Caco-2 (cell line): Measurements from ENCODE around the gene PFKFB2. TPM values are rescaled to one million over a fixed set of nuclear protein-coding genes. Genes with fewer than 3 reads are reported as not detected.

Experiments
- BruUV-seq: library from RNA; stranded (reverse); fragments of 400-500 nt; replicated peaks from 2 replicates; lab custom pipeline; 2021; lab: Mats Ljungman, UMichigan
- CTCF ChIA-PET: fragments of 300-600 bp; sonication (Branson Sonifier 250); formaldehyde crosslinking; loops from one replicate; lab custom pipeline; 2022; ENCODE audit warnings: antibody characterized with exemption; lab: Charles Lee
- POLR2A ChIA-PET: fragments of 300-600 bp; sonication (Branson Sonifier 250); formaldehyde crosslinking; loops from one replicate; lab custom pipeline; 2022; ENCODE audit warnings: antibody characterized with exemption; lab: Charles Lee
- DNase-seq, 2 experiments: peaks; one replicate each; pipeline versions ENCODE4 v3.0.0 to v3.0.0-alpha.2; 2020 to 2022
- H3K27me3 ChIP-seq: replicated peaks from 2 replicates; pipeline ENCODE4 v1.6.0; 2011; ENCODE audit warnings: low read length; ENCODE audit not compliant: control insufficient read depth, insufficient read depth
- H3K36me3 ChIP-seq: 2 replicates; pipeline ENCODE4 v1.5.1; 2011; ENCODE audit warnings: low read length; ENCODE audit not compliant: control insufficient read depth, insufficient read depth
- H3K4me1 ChIP-seq: fragments of 250-450 bp; sonication (Bioruptor Pico); 2 replicates; pipeline ENCODE4 v1.5.1; 2020; ENCODE audit warnings: mild to moderate bottlenecking
- H3K4me3 ChIP-seq: 2 replicates; pipeline ENCODE4 v1.5.1; 2011; ENCODE audit warnings: low read depth, mild to moderate bottlenecking, control low read depth, low read length
- H3K9me3 ChIP-seq: fragments of 250-450 bp; sonication (Bioruptor Pico); 2 replicates; pipeline ENCODE4 v1.5.1; 2020; ENCODE audit warnings: mild to moderate bottlenecking, moderate library complexity
- H3K27ac Mint-ChIP-seq: one replicate; pipeline ENCODE4 v1.8.0; 2022; ENCODE audit warnings: mixed read lengths; ENCODE audit not compliant: unreplicated experiment
- H3K27me3 Mint-ChIP-seq: one replicate; pipeline ENCODE4 v1.8.0; 2022; ENCODE audit warnings: mixed read lengths; ENCODE audit not compliant: insufficient read depth, unreplicated experiment
- H3K36me3 Mint-ChIP-seq: one replicate; pipeline ENCODE4 v1.8.0; 2022; ENCODE audit warnings: mild to moderate bottlenecking, mixed read lengths; ENCODE audit not compliant: insufficient read depth, unreplicated experiment
- H3K4me1 Mint-ChIP-seq: one replicate; pipeline ENCODE4 v1.8.0; 2022; ENCODE audit warnings: low read depth, mixed read lengths; ENCODE audit not compliant: unreplicated experiment
- H3K4me3 Mint-ChIP-seq: one replicate; pipeline ENCODE4 v1.8.0; 2022; ENCODE audit warnings: mild to moderate bottlenecking, moderate library complexity, mixed read lengths; ENCODE audit not compliant: unreplicated experiment
- H3K9me3 Mint-ChIP-seq: one replicate; pipeline ENCODE4 v1.8.0; 2022; ENCODE audit warnings: mixed read lengths; ENCODE audit not compliant: unreplicated experiment
- intact Hi-C: fragments of 100-400 bp; cut with micrococcal nuclease; formaldehyde crosslinking; loops from one replicate; pipeline ENCODE4 v1.10.0; 2022; ENCODE audit not compliant: unreplicated experiment
- total RNA-seq: library from RNA; stranded (reverse); gene quantifications from 2 replicates; pipeline ENCODE4 v1.2.3, GENCODE V29; 2022
- TF ChIP-seq, protein P1 (sequence below), 2 experiments: fragments of 200-600 bp in 1 of 2; IDR thresholded peaks; 1 replicate in 1 of 2; 2 replicates in 1 of 2; pipeline versions ENCODE4 v1.5.1 to v1.8.0; 2011 to 2022; ENCODE audit warnings: antibody characterized with exemption in 1 of 2, control low read depth in 1 of 2, inconsistent platforms in 1 of 2, low read depth in 1 of 2, low read length in 1 of 2, mild to moderate bottlenecking in 1 of 2, moderate library complexity in 1 of 2; ENCODE audit not compliant: insufficient read depth in 1 of 2, severe bottlenecking in 1 of 2, unreplicated experiment in 1 of 2

The PFKFB2 gene
- total RNA-seq, 1 experiment from 2014 or later = 38.9 TPM

DNA sequence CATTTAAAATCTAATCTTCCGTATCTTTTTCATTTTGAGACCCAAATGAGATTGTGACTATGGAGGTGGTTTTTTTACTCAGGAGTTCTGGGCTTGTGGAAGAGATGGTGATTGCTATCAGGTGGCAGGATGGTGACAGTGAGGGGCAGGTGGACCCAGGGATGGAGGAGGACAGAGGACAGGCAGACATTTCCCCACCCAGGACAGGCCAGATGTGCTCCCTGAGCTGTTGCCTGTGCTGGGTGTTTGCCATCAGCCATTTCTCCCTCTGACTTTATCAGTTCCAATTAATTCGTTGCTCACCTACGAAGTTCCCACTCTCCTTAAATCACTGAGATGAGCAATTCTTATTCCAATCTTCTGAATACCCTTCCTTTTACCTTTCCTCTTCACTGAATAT lies 47.0 kb upstream of the PFKFB2 start:
- Histone ChIP-seq H3K9me3 (peaks cover 7% of the 10 kb centered on the region; the same call in 1 of the 2 replicates), H3K4me1 (peaks cover 76% of the 10 kb centered on the region), H3K4me3 (no peak overlapping the region), H3K36me3 (no peaks in the 10 kb centered on the region), H3K27me3 (no peaks in the 10 kb centered on the region)
- BruUV-seq = no TSS peak
- intact Hi-C loops = no loop called here
- Mint-ChIP-seq H3K36me3 (peaks cover 5% of the 10 kb centered on the region), H3K27ac (peak overlapping the region; percentile 97), H3K27me3 (no peaks in the 10 kb centered on the region), H3K4me3 (no peak overlapping the region), H3K4me1 (peaks cover 63% of the 10 kb centered on the region), H3K9me3 (peaks cover 9% of the 10 kb centered on the region)
- TF ChIP-seq, protein P1, sequence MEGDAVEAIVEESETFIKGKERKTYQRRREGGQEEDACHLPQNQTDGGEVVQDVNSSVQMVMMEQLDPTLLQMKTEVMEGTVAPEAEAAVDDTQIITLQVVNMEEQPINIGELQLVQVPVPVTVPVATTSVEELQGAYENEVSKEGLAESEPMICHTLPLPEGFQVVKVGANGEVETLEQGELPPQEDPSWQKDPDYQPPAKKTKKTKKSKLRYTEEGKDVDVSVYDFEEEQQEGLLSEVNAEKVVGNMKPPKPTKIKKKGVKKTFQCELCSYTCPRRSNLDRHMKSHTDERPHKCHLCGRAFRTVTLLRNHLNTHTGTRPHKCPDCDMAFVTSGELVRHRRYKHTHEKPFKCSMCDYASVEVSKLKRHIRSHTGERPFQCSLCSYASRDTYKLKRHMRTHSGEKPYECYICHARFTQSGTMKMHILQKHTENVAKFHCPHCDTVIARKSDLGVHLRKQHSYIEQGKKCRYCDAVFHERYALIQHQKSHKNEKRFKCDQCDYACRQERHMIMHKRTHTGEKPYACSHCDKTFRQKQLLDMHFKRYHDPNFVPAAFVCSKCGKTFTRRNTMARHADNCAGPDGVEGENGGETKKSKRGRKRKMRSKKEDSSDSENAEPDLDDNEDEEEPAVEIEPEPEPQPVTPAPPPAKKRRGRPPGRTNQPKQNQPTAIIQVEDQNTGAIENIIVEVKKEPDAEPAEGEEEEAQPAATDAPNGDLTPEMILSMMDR (IDR thresholded peaks at IDR 0.05; ENCODE audit: insufficient read depth in 1 of 2, low read depth in 1 of 2, low read length in 1 of 2, severe bottlenecking in 1 of 2, unreplicated experiment in 1 of 2) = no peak
- ChIA-PET CTCF (interaction anchor here (0.8 kb wide), 2 partner anchors 19 to 96 kb away, joined by 3 read pairs; no protein-coding TSS in a partner anchor), POLR2A (interaction anchor here (1.2 to 1.6 kb wide), 2 partner anchors 19 to 47 kb away, joined by 4 to 5 read pairs; partner anchors contain the start of gene PFKFB2)
- no peak for DNase-seq

DNA sequence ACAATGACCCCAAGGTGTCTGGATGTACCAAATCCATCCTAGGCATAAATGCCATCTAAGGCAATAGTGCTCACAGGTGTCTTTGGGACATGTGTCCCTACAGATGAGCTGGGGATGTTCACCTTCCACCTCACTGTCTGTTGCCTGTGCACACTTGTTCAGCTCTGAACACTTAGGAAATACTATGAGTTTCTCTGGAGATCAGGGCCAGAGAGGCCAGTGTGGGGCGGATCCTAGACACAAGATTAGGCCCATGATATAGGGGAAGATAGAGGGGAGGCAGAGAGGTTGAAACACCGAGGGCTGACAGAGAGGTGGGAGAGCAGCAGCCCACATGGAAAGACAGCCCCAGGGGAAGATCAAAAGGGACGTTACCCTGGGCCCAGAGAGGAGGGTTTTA lies 46.2 kb upstream of the PFKFB2 start:
- H3K36me3 ChIP-seq = no peaks in the 10 kb centered on the region
- H3K36me3 Mint-ChIP-seq = peaks cover 5% of the 10 kb centered on the region
- peak overlapping the region; percentile 31 for H3K4me3 Mint-ChIP-seq
- peaks cover 55% of the 10 kb centered on the region for H3K4me1 Mint-ChIP-seq
- H3K4me3 ChIP-seq = no peak overlapping the region
- peaks cover 7% of the 10 kb centered on the region; the same call in 1 of the 2 replicates for H3K9me3 ChIP-seq
- CTCF ChIA-PET = interaction anchor here (1.1 kb wide), 1 partner anchor 25 kb away, joined by 4 read pairs; no protein-coding TSS in a partner anchor
- DNase-seq = no peak
- intact Hi-C loops = loop anchor here (1.0 kb wide), 4 partner anchors 13 to 46 kb away; partner anchors contain the start of gene PFKFB2
- peaks cover 9% of the 10 kb centered on the region for H3K9me3 Mint-ChIP-seq
- BruUV-seq = TSS peak; percentile 87
- peak overlapping the region; percentile 97 for H3K27ac Mint-ChIP-seq
- peaks cover 76% of the 10 kb centered on the region for H3K4me1 ChIP-seq
- H3K27me3 ChIP-seq = no peaks in the 10 kb centered on the region
- POLR2A ChIA-PET = interaction anchor here (1.0 to 1.6 kb wide), 3 partner anchors 18 to 46 kb away, joined by 4 to 7 read pairs (median 5); partner anchors contain the start of genes C1orf116 and PFKFB2
- TF ChIP-seq, protein P1 (IDR thresholded peaks at IDR 0.05; ENCODE audit: insufficient read depth in 1 of 2, low read depth in 1 of 2, low read length in 1 of 2, severe bottlenecking in 1 of 2, unreplicated experiment in 1 of 2) = no peak
- no peaks in the 10 kb centered on the region for H3K27me3 Mint-ChIP-seq

DNA sequence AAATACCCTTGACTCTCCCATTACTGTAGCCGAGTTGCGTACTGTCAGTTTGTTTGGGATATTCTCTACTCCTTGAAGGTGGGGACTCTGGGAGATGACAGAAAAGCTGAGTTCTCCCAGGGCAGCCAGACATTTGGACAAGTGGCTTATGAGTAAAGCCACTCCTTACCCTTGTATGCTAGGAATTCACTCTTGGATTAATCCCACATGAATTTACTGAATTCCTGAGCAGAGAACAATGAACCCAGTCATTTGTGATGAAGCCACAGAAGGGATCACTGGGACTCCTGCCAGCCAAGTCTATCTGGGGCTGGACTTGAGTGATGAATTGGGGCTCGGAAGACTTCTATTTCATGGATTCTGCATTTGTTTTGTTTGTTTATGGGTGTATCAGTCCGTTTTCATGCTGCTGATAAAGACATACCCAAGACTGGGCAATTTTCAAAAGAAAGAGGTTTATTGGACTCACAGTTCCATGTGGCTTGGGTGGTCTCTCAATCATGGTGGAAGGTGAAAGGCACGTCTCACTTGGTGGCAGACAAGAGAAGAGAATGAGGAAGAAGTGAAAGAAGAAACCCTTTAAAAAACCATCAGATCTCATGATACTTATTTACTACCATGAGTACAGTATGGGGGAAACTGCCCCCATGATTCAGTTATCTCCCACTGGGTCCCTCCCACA lies 45.6 kb upstream of the PFKFB2 start:
- Mint-ChIP-seq H3K27me3 (no peaks in the 10 kb centered on the region), H3K4me3 (peak overlapping the region; percentile 31), H3K27ac (peak overlapping the region; percentile 97), H3K4me1 (peaks cover 49% of the 10 kb centered on the region), H3K9me3 (peaks cover 9% of the 10 kb centered on the region), H3K36me3 (peaks cover 5% of the 10 kb centered on the region)
- intact Hi-C loops = loop anchor here (1.0 kb wide), 4 partner anchors 13 to 46 kb away; partner anchors contain the start of gene PFKFB2
- peak; percentile 76 to 81 for DNase-seq
- Histone ChIP-seq H3K4me3 (no peak overlapping the region), H3K36me3 (no peaks in the 10 kb centered on the region), H3K27me3 (no peaks in the 10 kb centered on the region), H3K4me1 (peaks cover 72% of the 10 kb centered on the region), H3K9me3 (peaks cover 7% of the 10 kb centered on the region; the same call in 1 of the 2 replicates)
- ChIA-PET CTCF (interaction anchor here (1.1 kb wide), 1 partner anchor 25 kb away, joined by 4 read pairs; no protein-coding TSS in a partner anchor), POLR2A (interaction anchor here (1.0 to 1.6 kb wide), 3 partner anchors 17 to 46 kb away, joined by 4 to 7 read pairs (median 5); partner anchors contain the start of genes C1orf116 and PFKFB2)
- BruUV-seq = TSS peak; percentile 93
- TF ChIP-seq, protein P1 (IDR thresholded peaks at IDR 0.05; ENCODE audit: insufficient read depth in 1 of 2, low read depth in 1 of 2, low read length in 1 of 2, severe bottlenecking in 1 of 2, unreplicated experiment in 1 of 2) = no peak
